Activated B cell treated with CpG ODN at 0.5 μM for 24 hours (primary cell): ENCODE results near the gene POLDIP2. TPM values are rescaled to one million over a fixed set of nuclear protein-coding genes. Genes with fewer than 3 reads are reported as not detected.

Experiments used
- ATAC-seq: fragments of 200-7000 bp; cut with Tn5 transposase; one replicate; pipeline ENCODE4 v1.10.0; 2021; ENCODE audit warnings: low read depth, mild to moderate bottlenecking, moderate library complexity
- CTCF ChIA-PET: fragments of 350-600 bp; sonication (Branson Sonifier 250); formaldehyde crosslinking; loops from one replicate; lab custom pipeline; 2021; ENCODE audit warnings: antibody characterized with exemption; lab: Charles Lee
- POLR2A ChIA-PET: fragments of 350-600 bp; sonication (Branson Sonifier 250); formaldehyde crosslinking; loops from one replicate; lab custom pipeline; 2021; ENCODE audit warnings: antibody characterized with exemption; lab: Charles Lee
- DNase-seq: peaks from one replicate; pipeline ENCODE4 v3.0.0; 2022
- H3K27ac Mint-ChIP-seq: one replicate; pipeline ENCODE4 v1.8.0; 2020; ENCODE audit warnings: mixed read lengths
- H3K27me3 Mint-ChIP-seq: one replicate; pipeline ENCODE4 v1.8.0; 2021; ENCODE audit warnings: mixed read lengths
- H3K36me3 Mint-ChIP-seq: one replicate; pipeline ENCODE4 v1.8.0; 2021; ENCODE audit warnings: low read depth, mixed read lengths
- H3K4me1 Mint-ChIP-seq: one replicate; pipeline ENCODE4 v1.8.0; 2021; ENCODE audit warnings: mixed read lengths
- H3K4me3 Mint-ChIP-seq: one replicate; pipeline ENCODE4 v1.8.0; 2020; ENCODE audit warnings: mild to moderate bottlenecking, mixed read lengths
- H3K9me3 Mint-ChIP-seq: one replicate; pipeline ENCODE4 v1.8.0; 2020; ENCODE audit warnings: mixed read lengths
- CTCF ChIP-seq: fragments of 200-600 bp; IDR thresholded peaks from one replicate; pipeline ENCODE4 v1.8.0; 2022; ENCODE audit warnings: antibody characterized with exemption, mild to moderate bottlenecking
- intact Hi-C: fragments of 100-400 bp; cut with micrococcal nuclease; formaldehyde crosslinking; loops from one replicate; pipeline ENCODE4 v1.15.1; 2024
- total RNA-seq: library from RNA; stranded (reverse); gene quantifications from 2 replicates; pipeline ENCODE4 v1.2.3, GENCODE V29; 2022

POLDIP2 gene
- total RNA-seq, 1 donor from 2014 or later = 60.5 TPM

GRCh38 chr17:28315846-28316705 lies 41.3 kb downstream of the POLDIP2 start:
- CTCF ChIA-PET = no interaction called here

GRCh38 chr17:28313841-28314240 lies 43.5 kb downstream of the POLDIP2 start:
- Mint-ChIP-seq H3K27ac (no peak overlapping the region), H3K9me3 (no peaks in the 10 kb centered on the region), H3K27me3 (no peaks in the 10 kb centered on the region), H3K4me3 (no peak overlapping the region), H3K4me1 (peaks cover 12% of the 10 kb centered on the region), H3K36me3 (no peaks in the 10 kb centered on the region)
- intact Hi-C loops = loop anchor here (10.0 kb wide), 1 partner anchor 269 kb away; the partner anchor contains the start of gene NLK
- ATAC-seq (no peak), DNase-seq (no peak)
- no peak for TF ChIP-seq CTCF
- POLR2A ChIA-PET = no interaction called here
- CTCF ChIA-PET = no interaction called here

More at GRCh38 chr17:28315846-28316705, 41.3 kb downstream of the POLDIP2 start:
- no peaks in the 10 kb centered on the region for H3K9me3 Mint-ChIP-seq
- no peak overlapping the region for H3K27ac Mint-ChIP-seq
- H3K36me3 Mint-ChIP-seq = peaks cover 3% of the 10 kb centered on the region
- H3K4me1 Mint-ChIP-seq = peaks cover 25% of the 10 kb centered on the region
- POLR2A ChIA-PET = no interaction called here
- H3K4me3 Mint-ChIP-seq = no peak overlapping the region
- no peaks in the 10 kb centered on the region for H3K27me3 Mint-ChIP-seq
- ATAC-seq (no peak), DNase-seq (no peak)
- intact Hi-C loops = loop anchor here (5.0 to 10.0 kb wide), 2 partner anchors 56 to 271 kb away; partner anchors contain the start of genes NLK, SARM1 and VTN
- no peak for TF ChIP-seq CTCF

GRCh38 chr17:28306954-28307401 lies 50.3 kb downstream of the POLDIP2 start:
- CTCF ChIA-PET = no interaction called here

GRCh38 chr17:28298449-28298848 lies 58.9 kb downstream of the POLDIP2 start:
- H3K9me3 Mint-ChIP-seq = no peaks in the 10 kb centered on the region
- H3K36me3 Mint-ChIP-seq = no peaks in the 10 kb centered on the region
- no peak overlapping the region for H3K27ac Mint-ChIP-seq
- ChIA-PET CTCF (interaction anchor here (0.6 kb wide), 1 partner anchor 25 kb away, joined by 3 read pairs; no protein-coding TSS in a partner anchor), POLR2A (no interaction called here)
- H3K4me1 Mint-ChIP-seq = peaks cover 18% of the 10 kb centered on the region
- intact Hi-C loops = no loop called here
- no peak for TF ChIP-seq CTCF
- no peak for ATAC-seq
- H3K4me3 Mint-ChIP-seq = no peak overlapping the region
- DNase-seq = no peak
- H3K27me3 Mint-ChIP-seq = peaks cover 3% of the 10 kb centered on the region

More at GRCh38 chr17:28306954-28307401, 50.3 kb downstream of the POLDIP2 start:
- Mint-ChIP-seq H3K4me3 (no peak overlapping the region), H3K36me3 (no peaks in the 10 kb centered on the region), H3K4me1 (no peaks in the 10 kb centered on the region), H3K27me3 (peaks cover 16% of the 10 kb centered on the region), H3K27ac (no peak overlapping the region), H3K9me3 (no peaks in the 10 kb centered on the region)
- TF ChIP-seq CTCF = no peak
- DNase-seq (no peak), ATAC-seq (no peak)
- intact Hi-C loops = no loop called here
- POLR2A ChIA-PET = no interaction called here

Other genes starting within 250 kb of the POLDIP2 start
- gene TMEM97, start 38.3 kb downstream of the POLDIP2 start, total RNA-seq = 16.1 and 17.6 TPM in 2 replicates
- gene IFT20, start 22.1 kb downstream of the POLDIP2 start, total RNA-seq = 24.9 and 25.9 TPM in 2 replicates
- gene TNFAIP1, start 21.8 kb downstream of the POLDIP2 start, total RNA-seq = 16.3 and 18.9 TPM in 2 replicates
- not detected in 2 replicates for gene SEBOX, start 7.7 kb upstream of the POLDIP2 start, total RNA-seq
- 0.18 TPM in 1 of 2 replicates, not detected in the other for gene VTN, start 12.8 kb upstream of the POLDIP2 start, total RNA-seq
- 15.0 and 19.9 TPM in 2 replicates for gene SARM1, start 14.2 kb upstream of the POLDIP2 start, total RNA-seq
- gene SLC46A1, start 48.7 kb upstream of the POLDIP2 start, total RNA-seq = 1.5 and 2.1 TPM in 2 replicates
- not detected in 2 replicates for gene SLC13A2, start 116.1 kb upstream of the POLDIP2 start, total RNA-seq
- gene FOXN1, start 148.8 kb upstream of the POLDIP2 start, total RNA-seq = not detected in 2 replicates
- gene UNC119, start 195.1 kb upstream of the POLDIP2 start, total RNA-seq = 426 and 437 TPM in 2 replicates
- 86.4 and 92.2 TPM in 2 replicates for gene PIGS, start 214.0 kb upstream of the POLDIP2 start, total RNA-seq
- gene ALDOC, start 219.4 kb upstream of the POLDIP2 start, total RNA-seq = 73.4 and 75.0 TPM in 2 replicates
- gene SPAG5, start 241.5 kb upstream of the POLDIP2 start, total RNA-seq = 14.6 and 15.8 TPM in 2 replicates